NCI-H1436 treated with DMSO at 0.1 percent for 48 hours (cell line): ENCODE data around the gene PIGS.
"Not testable (repeated sequence)": the region's sequence is repeated elsewhere in the genome, so short reads cannot be mapped to it uniquely, and the experiment has no call there.

Source experiments
- DNase-seq: peaks from one replicate; lab custom pipeline; 2025; lab: John Stamatoyannopoulos, UW

PIGS gene

DNA sequence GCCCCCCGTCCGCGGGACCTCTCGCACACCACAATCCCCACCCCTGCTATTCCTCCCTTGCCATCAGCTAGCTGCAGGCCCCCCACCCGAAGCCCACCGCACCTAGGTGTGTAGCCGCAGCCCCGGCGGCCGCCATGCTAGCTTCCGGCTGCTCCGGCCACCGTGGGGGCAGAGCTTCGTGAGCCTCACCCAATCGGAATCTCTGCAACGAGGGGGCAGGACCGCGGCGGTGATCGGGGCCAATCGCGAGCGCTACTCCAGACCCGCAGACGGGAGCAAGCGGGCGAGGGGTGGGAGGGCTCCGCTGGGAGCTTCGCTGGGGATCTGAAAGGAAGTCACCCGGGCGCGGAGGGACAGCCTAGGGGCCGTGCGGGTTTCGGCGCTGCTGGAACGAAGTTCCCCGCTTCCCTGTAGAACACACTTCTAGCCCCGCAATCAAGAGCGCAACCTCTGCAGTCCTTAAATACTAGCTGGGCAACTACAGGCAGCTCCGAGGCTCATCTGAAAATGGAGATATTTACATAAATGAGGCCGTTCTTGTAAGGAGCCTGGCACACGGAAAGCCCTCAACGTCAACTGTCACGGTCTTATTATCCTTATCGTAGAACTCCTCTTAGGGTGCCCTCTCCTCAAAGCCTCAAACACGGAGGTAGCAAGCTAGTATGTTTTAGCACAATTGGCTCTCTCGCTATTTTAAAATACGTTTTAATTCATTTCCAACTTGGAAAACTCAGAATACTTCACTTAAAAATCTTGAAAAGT, at the start of gene PIGS:
TSS of gene PIGS (minus strand) at position 164 of the 762 bp plus-strand sequence. CDS start at position 136, 28 bp downstream.
- DNase-seq = peak; percentile 75

DNA sequence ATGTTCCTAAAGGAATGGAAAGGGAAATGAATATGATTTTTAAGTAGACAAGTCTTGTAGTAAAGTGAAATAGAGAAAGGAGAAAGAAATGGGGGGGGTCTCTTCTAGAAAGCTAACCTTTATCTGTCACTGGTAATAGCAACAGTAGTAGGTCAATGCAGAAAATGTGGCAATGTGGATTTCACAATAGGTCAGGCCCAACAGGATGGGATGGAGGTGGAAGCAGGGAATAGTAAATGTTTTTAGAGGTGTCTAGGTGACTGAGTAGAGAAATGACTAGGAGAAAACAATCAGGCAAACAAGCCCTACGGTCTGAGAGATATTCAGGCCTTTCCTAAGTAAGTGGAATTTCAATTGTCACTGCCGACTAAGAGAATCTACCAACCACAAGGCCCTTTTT, 48.7 kb upstream of the PIGS start:
- no peak for DNase-seq

DNA sequence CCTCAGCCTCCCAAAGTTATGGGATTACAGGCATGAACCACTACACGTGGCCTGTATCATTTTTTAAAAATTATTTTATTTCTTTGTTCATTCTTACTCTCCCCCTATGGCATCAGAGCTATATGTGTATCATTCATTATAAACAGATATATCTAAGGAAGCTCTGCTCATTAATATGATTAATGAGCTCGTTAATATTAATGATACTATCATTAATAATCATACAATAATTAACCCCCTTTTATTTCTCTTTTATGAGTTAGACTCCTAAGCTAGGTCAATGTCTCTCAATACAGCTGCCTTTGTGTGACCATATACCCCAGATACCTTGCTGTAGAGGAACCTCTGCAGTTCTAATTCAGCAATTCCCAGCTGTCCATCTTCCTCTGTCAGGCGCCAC, 47.1 kb upstream of the PIGS start:
- DNase-seq = no peak

GRCh38 chr17:28616281-28616680, 45.0 kb upstream of the PIGS start:
- DNase-seq = no peak

DNA sequence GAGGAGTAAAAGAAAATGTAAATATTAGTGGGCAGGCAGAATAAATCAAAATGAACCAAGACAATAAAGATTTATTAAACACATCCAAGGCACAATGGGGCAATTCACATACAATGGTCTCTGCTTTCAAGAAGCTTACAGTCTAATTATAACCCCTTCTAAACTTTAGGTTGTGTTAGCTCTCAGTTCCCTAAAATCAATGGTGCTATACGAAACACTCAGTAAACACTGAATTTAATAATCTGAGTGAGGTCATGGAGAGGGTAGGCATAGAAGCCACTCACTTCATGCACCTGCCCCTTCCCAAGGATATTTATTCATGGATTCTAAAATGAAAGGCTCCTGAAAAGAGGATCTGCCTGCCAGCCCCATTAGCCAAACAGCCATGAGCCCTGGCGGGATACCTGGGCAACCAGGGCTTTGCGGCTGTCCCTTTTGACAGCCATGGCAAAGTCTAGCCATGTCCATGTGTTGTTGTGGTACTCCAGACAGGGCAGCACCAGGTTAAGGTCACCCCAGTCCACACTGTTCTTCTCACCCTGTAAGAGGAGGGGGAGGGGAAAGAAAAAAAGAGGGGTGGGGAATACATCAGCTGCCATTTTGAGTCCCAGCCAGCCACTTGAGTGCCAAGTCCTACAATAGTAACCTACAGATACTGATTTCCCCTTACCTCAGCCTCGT, 44.1 kb upstream of the PIGS start:
- no peak for DNase-seq

DNA sequence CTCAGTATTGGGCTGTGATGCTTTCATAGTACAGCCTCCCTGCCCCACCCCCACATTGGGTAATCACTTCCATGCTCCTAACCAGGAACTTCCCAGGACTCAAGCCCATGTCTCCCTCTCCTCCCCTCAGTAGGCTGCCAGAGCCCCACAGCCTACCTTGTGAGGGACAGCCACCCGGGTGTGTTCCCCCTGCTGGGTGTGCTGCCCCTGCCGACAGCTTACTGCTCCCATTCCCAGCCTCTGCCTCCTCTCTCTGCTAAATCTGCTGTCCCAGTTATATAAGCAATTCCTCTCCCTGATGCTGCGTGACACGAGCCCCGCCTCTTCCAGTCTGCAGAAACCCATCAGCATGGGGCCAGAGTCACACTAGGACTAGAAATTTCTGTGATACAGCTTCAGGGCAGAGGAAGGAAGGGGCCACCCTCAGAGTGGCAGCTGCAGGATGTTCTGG, 42.6 kb upstream of the PIGS start, which contains the start of gene RSKR:
TSS of gene RSKR (minus strand) at position 255 of the 451 bp plus-strand sequence. CDS start at position 231, 24 bp downstream.
- no peak for DNase-seq

GRCh38 chr17:28612936-28613872, 41.9 kb upstream of the PIGS start:
- DNase-seq = peak; percentile 3

DNA sequence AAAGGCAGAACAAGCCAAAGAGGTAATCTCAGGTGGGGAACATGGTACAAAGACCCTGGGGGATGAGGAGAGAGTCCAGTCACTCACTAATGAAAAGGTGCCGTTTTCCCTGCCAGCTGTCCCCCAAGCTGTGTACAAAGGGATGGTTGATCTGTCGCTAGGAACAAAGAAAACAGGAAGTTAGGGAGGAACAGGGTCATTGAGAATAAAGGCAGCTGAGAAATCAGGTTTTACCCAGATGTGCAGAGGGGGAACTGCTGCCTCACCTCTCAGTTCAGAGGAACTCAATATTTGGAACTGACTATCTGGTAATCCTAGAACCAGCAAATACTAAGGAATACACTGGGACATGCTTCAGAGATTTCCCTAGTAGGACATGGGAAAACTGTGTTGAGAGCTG, 41.2 kb upstream of the PIGS start:
- no peak for DNase-seq

DNA sequence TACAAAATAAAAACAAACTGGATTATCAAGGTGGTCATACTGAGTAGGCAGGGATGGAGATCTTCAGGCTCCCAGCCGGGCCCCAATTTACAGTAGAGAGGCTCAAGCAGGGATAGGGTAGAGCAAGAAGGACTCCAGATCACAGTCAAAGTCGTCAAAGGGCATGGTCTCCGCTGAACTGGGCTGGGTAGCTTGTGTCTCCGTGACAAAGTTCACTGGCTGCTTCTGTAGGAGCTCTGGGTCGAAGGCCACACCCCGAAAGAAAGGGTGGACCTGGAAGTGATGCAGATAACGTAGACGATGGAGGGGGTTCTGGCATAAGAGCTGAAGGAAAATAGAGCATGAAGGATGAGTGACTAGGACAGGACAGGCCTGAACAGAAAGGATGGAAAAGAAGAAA, 39.1 kb upstream of the PIGS start:
- no peak for DNase-seq

GRCh38 chr17:28604031-28604430, 32.7 kb upstream of the PIGS start:
- not testable (repeated sequence) for DNase-seq

- DNase-seq = peak; percentile 37
Observed at GRCh38 chr17:28599311-28600184, 28.2 kb upstream of the PIGS start.

GRCh38 chr17:28598799-28599310, 27.5 kb upstream of the PIGS start, which contains the start of gene SPAG5:
Gene SPAG5, minus strand, starts transcription at chr17:28599025. Its CDS starts 79 bp downstream, at chr17:28598946.
- DNase-seq = peak; percentile 92

DNA sequence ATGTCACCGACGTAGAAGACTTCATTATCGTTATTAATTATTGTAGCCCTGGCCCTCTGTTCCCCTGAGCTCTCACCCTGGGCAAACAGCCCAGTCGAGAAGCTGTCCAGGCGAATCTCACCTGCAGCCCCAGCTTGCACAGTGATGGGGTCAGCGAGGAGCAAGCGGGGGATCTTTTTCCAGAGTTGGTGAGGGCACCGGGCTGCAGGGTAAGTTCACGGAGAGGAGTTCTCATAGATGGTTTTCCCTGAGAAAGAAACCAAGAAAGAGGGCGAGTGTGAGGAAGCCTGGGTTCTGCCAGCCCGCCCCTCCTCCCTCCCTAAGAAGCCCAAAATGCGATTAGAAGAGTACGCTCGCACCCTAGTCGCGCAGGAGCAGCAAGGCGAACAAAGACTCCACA, 27.1 kb upstream of the PIGS start:
- no peak for DNase-seq

GRCh38 chr17:28597606-28598383, 26.5 kb upstream of the PIGS start:
- DNase-seq = no peak

DNA sequence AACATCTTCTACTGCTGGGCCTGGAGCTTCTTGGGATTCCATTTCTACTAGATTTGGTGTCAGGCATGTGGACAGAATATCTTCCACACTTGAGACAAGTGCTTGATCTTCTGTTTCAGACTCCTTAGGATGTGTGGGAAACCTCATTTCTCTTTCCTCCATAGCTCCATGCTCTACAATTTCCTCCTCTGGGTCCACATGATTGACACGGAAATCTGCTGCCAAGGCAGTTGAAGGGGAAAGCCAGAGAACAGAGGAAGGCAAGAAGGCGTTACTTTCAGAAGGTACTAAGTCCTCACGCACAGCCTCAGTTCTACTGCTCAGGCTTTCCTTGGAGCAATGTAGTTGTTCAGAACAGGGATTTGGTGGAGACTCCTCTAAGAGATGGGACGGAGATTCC, 20.9 kb upstream of the PIGS start:
- no peak for DNase-seq

- DNase-seq = no peak
Observed at GRCh38 chr17:28585851-28586250, 14.5 kb upstream of the PIGS start.

GRCh38 chr17:28584434-28584833, 13.1 kb upstream of the PIGS start:
- DNase-seq = no peak

DNA sequence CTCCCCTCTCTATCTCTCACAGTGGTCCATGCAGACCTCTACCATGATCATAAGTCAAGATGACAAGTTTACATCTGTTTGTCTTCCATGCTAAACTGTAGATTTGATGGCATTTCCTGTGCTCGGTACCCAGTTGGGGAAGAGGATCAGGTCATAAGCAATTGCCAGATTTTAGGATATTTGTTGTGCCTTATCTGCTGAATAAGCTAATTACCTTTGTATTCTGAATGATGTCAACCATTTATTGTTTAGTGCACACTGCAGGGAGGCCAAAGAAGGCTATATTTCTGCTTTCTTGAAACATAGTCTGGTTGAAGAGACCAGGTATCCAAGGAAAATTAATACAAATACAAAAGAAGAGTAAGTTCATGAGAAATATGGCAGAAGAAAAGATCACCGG, 11.2 kb upstream of the PIGS start:
- DNase-seq = no peak

DNA sequence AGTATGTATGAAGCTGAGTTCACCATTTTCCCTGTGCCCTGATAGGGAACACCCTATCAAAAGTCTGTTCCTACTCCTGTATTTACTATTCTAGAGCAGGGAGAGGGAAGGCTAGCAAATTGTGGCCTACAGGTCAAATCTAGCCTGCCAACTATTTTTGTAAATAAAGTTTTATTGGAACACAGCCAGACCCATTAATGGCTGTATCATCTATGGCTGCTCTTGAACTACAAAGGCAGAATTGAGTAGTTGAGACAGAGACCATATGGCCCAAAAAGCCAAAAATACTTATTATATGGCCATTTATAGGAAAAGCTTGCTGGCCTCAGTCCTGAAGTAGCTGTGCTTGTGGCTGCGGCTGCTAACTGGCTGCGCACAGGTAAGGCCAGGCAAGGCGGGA, 9.6 kb upstream of the PIGS start:
- DNase-seq = no peak

DNA sequence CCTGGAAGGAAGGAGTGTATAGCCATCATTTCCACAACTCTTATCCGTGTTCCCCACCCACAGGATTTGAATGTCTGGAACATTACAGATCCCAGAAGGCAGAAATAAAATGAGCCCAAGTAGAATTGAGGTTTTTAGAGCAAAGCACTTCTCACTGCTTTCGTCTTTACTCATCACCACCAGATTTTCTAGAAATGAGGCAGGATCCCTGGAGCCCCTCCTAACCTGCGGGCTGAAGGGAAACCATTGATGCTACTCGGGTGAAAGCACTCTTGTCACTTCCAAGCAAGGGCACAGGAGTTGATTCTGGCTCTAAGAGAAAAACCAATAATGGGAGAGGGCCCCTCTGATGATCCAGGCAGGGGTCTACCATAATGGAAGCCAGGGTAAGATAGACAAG, 8.2 kb upstream of the PIGS start:
- DNase-seq = no peak
